Fibroblast of pulmonary artery (primary cell): Measurements from ENCODE around the gene ZMIZ1.

Source experiments
- DNase-seq: peaks from one replicate; pipeline ENCODE4 v3.0.0-alpha.2; 2010; ENCODE audit warnings: low read depth
- H3K4me3 ChIP-seq: replicated peaks from 2 replicates; pipeline ENCODE4 v1.5.1; 2011; ENCODE audit warnings: low read depth, mild to moderate bottlenecking, control low read depth, low read length, moderate library complexity
- TF ChIP-seq, protein P1 (sequence below): IDR thresholded peaks from 2 replicates; pipeline ENCODE4 v1.5.1; 2011; ENCODE audit warnings: mild to moderate bottlenecking, control low read depth, low read length, inconsistent platforms; ENCODE audit errors: missing control alignments

Gene ZMIZ1

DNA sequence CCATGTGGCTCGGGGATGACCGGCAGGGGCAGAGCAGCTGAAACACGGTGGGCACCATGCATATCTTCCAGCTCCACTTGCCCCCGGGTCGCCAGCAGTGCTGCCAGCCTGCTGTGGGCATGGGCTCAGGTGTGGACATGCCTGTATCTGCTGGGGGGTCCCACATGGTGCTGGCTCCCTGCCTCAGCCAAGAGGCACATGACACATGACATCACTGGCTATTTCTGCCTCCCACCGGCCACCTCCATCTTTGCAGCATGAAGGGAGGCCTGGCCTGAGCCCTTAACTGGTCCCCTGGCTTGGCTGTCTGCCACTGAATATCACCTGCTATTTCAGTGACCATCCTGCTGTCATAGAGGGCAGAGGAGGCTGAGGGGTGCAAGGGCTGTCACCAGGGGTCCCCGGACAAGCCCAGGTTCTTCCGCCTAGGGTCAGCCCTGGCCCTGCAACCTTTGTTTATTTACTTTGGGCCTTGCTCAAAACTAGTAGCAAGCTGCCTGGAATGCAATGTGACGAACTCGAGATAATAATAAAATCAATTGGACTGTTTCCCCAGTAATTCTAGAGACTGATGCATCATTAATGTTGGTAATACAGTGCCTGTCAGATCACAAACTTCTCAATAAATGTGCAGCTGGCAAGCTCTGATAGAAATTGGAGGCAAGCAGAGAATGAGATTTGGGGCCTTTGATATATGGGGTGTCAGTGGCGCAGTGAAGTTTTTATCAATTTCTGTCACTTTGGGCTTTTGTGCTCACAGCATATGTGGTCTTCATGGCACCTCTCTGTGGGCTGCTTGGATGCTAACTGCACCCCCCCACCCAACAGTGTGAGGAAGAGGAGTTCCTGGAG lies 28.5 kb downstream of the ZMIZ1 start:
- H3K4me3 ChIP-seq = no peak overlapping the region
- no peak for DNase-seq
- TF ChIP-seq, protein P1, sequence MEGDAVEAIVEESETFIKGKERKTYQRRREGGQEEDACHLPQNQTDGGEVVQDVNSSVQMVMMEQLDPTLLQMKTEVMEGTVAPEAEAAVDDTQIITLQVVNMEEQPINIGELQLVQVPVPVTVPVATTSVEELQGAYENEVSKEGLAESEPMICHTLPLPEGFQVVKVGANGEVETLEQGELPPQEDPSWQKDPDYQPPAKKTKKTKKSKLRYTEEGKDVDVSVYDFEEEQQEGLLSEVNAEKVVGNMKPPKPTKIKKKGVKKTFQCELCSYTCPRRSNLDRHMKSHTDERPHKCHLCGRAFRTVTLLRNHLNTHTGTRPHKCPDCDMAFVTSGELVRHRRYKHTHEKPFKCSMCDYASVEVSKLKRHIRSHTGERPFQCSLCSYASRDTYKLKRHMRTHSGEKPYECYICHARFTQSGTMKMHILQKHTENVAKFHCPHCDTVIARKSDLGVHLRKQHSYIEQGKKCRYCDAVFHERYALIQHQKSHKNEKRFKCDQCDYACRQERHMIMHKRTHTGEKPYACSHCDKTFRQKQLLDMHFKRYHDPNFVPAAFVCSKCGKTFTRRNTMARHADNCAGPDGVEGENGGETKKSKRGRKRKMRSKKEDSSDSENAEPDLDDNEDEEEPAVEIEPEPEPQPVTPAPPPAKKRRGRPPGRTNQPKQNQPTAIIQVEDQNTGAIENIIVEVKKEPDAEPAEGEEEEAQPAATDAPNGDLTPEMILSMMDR = no peak

DNA sequence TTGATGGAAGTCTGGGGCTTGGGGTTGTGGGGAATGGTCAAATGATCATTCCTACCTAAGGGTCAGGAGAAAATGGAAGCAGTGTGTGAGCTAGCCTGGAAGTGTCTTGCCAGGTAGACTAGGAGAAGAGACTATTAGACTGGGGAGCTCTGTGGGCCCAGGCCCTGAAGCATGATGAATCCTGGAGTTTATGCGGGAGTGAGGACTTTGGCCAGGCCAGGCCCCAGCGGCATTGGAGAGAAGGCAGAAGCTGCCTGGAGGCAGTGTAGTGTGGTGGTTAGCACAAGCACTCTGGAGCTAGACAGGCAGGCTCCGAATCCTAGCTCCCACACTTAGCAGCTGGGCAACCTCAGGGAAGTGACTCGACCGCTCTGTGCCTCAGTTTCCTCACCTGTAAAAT lies 29.3 kb downstream of the ZMIZ1 start:
- TF ChIP-seq, protein P1 = no peak
- no peak for DNase-seq
- no peak overlapping the region for H3K4me3 ChIP-seq

DNA sequence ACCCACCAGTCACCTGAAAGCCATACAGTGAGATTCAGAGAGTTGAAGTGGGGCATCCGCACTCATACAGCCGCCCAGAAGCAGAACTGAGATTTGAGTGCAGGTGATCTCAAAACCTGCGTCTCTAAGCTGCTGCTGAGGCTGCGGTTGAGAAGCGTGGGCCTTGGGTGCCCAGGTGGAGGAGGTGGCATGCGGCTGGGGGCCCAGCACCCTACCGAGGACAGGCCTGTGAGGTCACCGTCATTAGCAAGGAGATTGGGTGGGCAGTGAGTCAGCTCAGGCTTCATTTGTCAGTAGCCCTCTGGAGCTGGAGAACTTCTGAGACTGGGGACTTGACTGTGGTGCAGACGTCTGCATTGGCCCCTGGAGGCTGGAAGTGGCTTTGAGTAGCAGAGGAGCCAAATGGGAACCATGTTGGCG lies 29.8 kb downstream of the ZMIZ1 start:
- DNase-seq = no peak
- TF ChIP-seq, protein P1 = no peak
- H3K4me3 ChIP-seq = no peak overlapping the region

DNA sequence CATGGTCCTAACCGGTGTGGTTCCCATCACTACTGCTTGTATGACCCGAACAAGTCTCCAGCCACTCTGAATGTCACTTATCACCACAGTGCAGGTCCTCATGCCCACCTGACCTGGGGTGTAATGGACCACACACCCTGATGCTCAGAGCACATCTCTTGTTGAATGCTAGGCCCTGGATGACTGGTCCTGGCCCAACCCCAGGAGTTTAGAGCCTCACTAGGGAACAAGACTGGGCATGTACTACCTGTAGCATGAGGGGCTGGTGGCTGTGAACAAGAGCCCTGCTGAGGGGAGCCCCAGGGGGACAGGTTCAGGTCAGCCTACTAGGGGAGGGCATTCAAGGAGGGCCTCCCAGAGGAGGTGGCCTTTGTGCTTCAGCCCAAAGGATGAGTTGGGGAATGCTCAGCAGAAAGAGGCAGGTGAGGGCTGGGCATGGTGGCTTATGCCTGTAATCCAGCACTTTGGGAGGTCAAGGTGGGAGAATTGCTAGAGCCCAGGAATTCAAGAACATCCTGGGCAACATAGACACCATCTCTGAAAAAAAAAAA lies 31.2 kb downstream of the ZMIZ1 start:
- no peak overlapping the region for H3K4me3 ChIP-seq
- TF ChIP-seq, protein P1 = no peak
- DNase-seq = no peak

DNA sequence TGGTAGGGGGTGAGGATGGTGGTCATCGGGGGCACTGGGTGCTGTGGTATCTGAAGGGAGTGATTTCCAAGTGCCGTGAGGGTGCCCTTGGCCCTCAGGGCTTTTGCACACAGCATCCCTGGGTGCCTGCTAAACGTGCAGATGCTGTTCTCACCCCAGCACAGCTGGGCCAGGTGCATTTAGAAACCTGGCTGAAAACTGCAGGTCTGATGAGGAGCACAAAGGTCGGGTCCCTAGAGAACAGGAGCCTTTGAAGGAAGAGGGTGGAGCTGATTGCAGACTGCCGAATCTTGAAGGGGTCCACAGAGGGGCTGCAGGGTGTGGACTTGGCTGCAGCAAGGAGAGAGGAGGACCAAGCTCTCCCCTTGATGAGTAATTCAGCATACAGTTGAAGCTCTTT lies 32.0 kb downstream of the ZMIZ1 start:
- H3K4me3 ChIP-seq = no peak overlapping the region
- TF ChIP-seq, protein P1 = no peak
- no peak for DNase-seq

DNA sequence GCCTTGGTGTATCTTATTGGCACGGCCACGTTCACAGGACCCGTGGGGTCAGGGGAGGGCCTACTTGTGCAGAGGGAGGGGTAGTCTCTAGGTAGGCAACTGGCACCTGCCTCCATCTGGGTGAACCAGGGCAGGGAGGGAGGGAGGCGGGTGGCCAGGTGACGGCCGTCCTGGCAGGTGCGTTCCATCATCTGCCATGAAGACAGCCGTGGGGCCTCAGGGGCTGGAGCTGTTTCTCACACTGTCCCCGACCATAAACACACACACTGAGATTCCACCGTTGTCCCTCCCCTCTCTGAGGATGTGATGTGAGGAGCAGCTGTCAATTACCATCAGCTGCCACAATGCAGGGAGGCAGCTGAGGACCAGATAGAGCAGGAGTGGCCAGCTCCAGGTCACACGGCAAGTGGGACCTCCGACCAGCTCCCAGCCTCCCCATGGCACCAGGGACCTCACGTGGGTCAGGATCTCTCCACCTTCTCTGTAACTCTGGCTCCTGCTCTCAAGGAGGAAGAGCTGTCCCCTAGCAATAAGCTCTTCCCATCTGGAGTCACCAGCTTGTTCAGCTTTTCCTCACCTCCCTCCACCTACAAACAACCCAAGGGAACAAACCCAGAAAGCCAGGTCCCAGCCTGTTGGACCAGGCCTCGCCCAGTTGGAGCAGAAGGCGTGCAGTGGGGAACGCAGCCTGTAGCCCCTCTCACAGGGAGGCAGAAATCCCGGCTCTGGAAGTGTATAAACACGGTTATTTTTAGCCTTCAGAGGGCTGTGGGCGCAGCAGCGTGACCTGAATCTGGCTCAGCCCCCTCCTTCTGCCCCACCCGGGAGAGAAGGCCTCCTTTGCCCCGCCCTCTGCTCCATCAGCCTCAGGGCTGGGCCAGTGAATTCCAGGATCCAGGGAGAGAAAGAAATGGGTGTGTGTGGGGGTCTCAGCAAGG lies 33.1 kb downstream of the ZMIZ1 start:
- H3K4me3 ChIP-seq = no peak overlapping the region
- TF ChIP-seq, protein P1 = no peak
- DNase-seq = no peak
